GM18498 (cell line): Measurements from ENCODE around the gene PDZD7.

Experiments used
- ATAC-seq: cut with Tn5 transposase; IDR thresholded peaks from one replicate; pipeline ENCODE4 v1.9.1; 2021; ENCODE audit warnings: mild to moderate bottlenecking, moderate library complexity; ENCODE audit not compliant: unreplicated experiment

PDZD7 gene

GRCh38 chr10:100969187-100970075 lies 61.5 kb downstream of the PDZD7 start, which contains the start of gene SEMA4G:
Gene SEMA4G, plus strand, starts transcription at chr10:100969504. Its CDS starts 3,409 bp downstream, at chr10:100972913.
- peak; percentile 50 for ATAC-seq

- no peak for ATAC-seq
Observed at GRCh38 chr10:100968863-100969186, 62.1 kb downstream of the PDZD7 start.

GRCh38 chr10:100968062-100968736 lies 62.7 kb downstream of the PDZD7 start:
- no peak for ATAC-seq

- no peak for ATAC-seq
Observed at GRCh38 chr10:100967332-100967731, 63.6 kb downstream of the PDZD7 start.

- no peak for ATAC-seq
Observed at GRCh38 chr10:100966887-100967286, 64.0 kb downstream of the PDZD7 start.

GRCh38 chr10:100965820-100966219 lies 65.1 kb downstream of the PDZD7 start:
- no peak for ATAC-seq

- no peak for ATAC-seq
Observed at GRCh38 chr10:100963826-100964225, 67.1 kb downstream of the PDZD7 start.

- ATAC-seq = no peak
Observed at GRCh38 chr10:100962351-100963080, 68.4 kb downstream of the PDZD7 start.

GRCh38 chr10:100960251-100960650 lies 70.7 kb downstream of the PDZD7 start:
- ATAC-seq = no peak
